K562 (cell line): Measurements from ENCODE around the gene DLG4. TPM values are rescaled to one million over a fixed set of nuclear protein-coding genes. Genes with fewer than 3 reads are reported as not detected.

Experiments
- ATAC-seq: fragments of 200-7000 bp; cut with Tn5 transposase; 3 replicates; pipeline ENCODE4 v1.9.1; 2020; ENCODE audit warnings: moderate library complexity
- BruUV-seq: library from RNA; stranded (reverse); fragments of 400-500 nt; replicated peaks from 2 replicates; lab custom pipeline; 2021; lab: Mats Ljungman, UMichigan
- CTCF ChIA-PET: fragments of 300-600 bp; formaldehyde crosslinking; extraction: SDS; loops from one replicate; lab custom pipeline; 2021; ENCODE audit warnings: low intra/inter-chr PET ratio; lab: Yijun Ruan, JAX
- POLR2A ChIA-PET: fragments of 300-600, 350-650 bp; sonication (Branson Sonifier 250); formaldehyde crosslinking; extraction: SDS; loops from one replicate; lab custom pipeline; 2021; ENCODE audit warnings: antibody characterized with exemption, inconsistent platforms; lab: Yijun Ruan, JAX
- DNase-seq, 4 experiments: peaks; one replicate each; pipeline versions ENCODE4 v3.0.0 to v3.0.0-alpha.2; 2011 to 2018; ENCODE audit warnings: low spot score in 3 of 4, mixed read lengths in 3 of 4; ENCODE audit errors: extremely low read depth in 1 of 4
- FAIRE-seq: peaks from 2 replicates; lab custom pipeline; 2011; peaks lifted over from hg19 to GRCh38; lab: Jason Lieb, UNC
- H2AFZ ChIP-seq: 2 replicates; pipeline ENCODE4 v1.6.0; 2011; ENCODE audit warnings: low read depth, low read length, control low read depth, inconsistent platforms
- H3K27ac ChIP-seq: fragments of 200-600 bp; 3 replicates; pipeline ENCODE4 v1.8.0; 2011; ENCODE audit warnings: low read depth, mild to moderate bottlenecking, control low read depth, inconsistent platforms, low read length, moderate library complexity, mixed read lengths; ENCODE audit errors: extremely low read depth
- H3K27me3 ChIP-seq, 2 experiments: fragments of 300-600 bp in 1 of 2; 2 replicates in 1 of 2; 3 replicates in 1 of 2; pipeline versions ENCODE4 v1.6.0 to v1.8.0; 2011; ENCODE audit warnings: inconsistent platforms in 2 of 2, low read length in 2 of 2, mild to moderate bottlenecking in 1 of 2, mixed read lengths in 1 of 2, moderate library complexity in 1 of 2; ENCODE audit not compliant: control insufficient read depth in 2 of 2, insufficient read depth in 2 of 2
- H3K36me3 ChIP-seq: fragments of 300-600 bp; 3 replicates; pipeline ENCODE4 v1.8.0; 2011; ENCODE audit warnings: mild to moderate bottlenecking, low read length, inconsistent platforms; ENCODE audit not compliant: control insufficient read depth, insufficient read depth
- H3K4me1 ChIP-seq, 2 experiments: fragments of 200-600 bp in 1 of 2; replicated peaks in 1 of 2; 2 replicates in 1 of 2; 3 replicates in 1 of 2; pipeline versions ENCODE4 v1.5.1 to v1.8.0; 2011; ENCODE audit warnings: inconsistent platforms in 2 of 2, low read length in 2 of 2, mild to moderate bottlenecking in 1 of 2, mixed read lengths in 1 of 2, moderate library complexity in 1 of 2; ENCODE audit not compliant: control insufficient read depth in 2 of 2, insufficient read depth in 2 of 2
- H3K4me2 ChIP-seq: 2 replicates; pipeline ENCODE4 v1.6.1; 2011; ENCODE audit warnings: low read length, control low read depth, inconsistent platforms, mixed read lengths; ENCODE audit not compliant: insufficient read depth
- H3K4me3 ChIP-seq: fragments of 200-600 bp; sonication (generic), shearing (Covaris generic); 2 replicates; pipeline ENCODE4 v1.5.1; 2016; ENCODE audit warnings: control low read depth, inconsistent platforms
- H3K79me2 ChIP-seq: fragments of 200-600 bp; 3 replicates; pipeline ENCODE4 v1.8.0; 2011; ENCODE audit warnings: low read length, inconsistent platforms; ENCODE audit not compliant: control insufficient read depth, insufficient read depth
- H3K9ac ChIP-seq, 2 experiments: 2 replicates each; pipeline versions ENCODE4 v1.6.0 to v1.6.1; 2011; ENCODE audit warnings: low read depth in 2 of 2, low read length in 2 of 2, control low read depth in 1 of 2, inconsistent platforms in 1 of 2, mild to moderate bottlenecking in 1 of 2, mixed read lengths in 1 of 2; ENCODE audit not compliant: insufficient read depth in 1 of 2
- H3K9me1 ChIP-seq: one replicate; pipeline ENCODE4 v1.6.0; 2011; ENCODE audit warnings: inconsistent platforms, mild to moderate bottlenecking, low read length, moderate library complexity; ENCODE audit not compliant: control insufficient read depth, insufficient read depth
- H3K9me3 ChIP-seq: replicated peaks from 2 replicates; pipeline ENCODE4 v1.5.1; 2011; ENCODE audit warnings: low read depth, low read length, inconsistent platforms; ENCODE audit not compliant: control insufficient read depth, insufficient read depth
- H4K20me1 ChIP-seq: replicated peaks from 2 replicates; pipeline ENCODE4 v1.6.1; 2011; ENCODE audit warnings: low read length, inconsistent platforms, mixed read lengths; ENCODE audit not compliant: control insufficient read depth, insufficient read depth
- KDM1A ChIP-seq, 2 experiments: fragments of 450-650 bp; IDR thresholded peaks; 2 replicates each; pipeline ENCODE4 v1.6.1; 2016; ENCODE audit warnings: mild to moderate bottlenecking in 2 of 2
- ZBTB7A ChIP-seq: IDR thresholded peaks from 2 replicates; pipeline ENCODE4 v1.6.1; 2011; ENCODE audit warnings: low read depth, mild to moderate bottlenecking, low read length, moderate library complexity, borderline replicate concordance; ENCODE audit not compliant: control insufficient read depth
- WGBS: fragments of 100-300 bp; shearing (Covaris generic); methylation state at CpG from one replicate; pipeline ENCODE4 v1.1.6; 2016; ENCODE audit warnings: low coverage, mixed read lengths; ENCODE audit not compliant: insufficient coverage; ENCODE audit errors: missing lambda C conversion rate; 5-methylcytosine and 5-hydroxymethylcytosine counted together
- in situ Hi-C: fragments of 300-500 bp; cut with MboI; formaldehyde crosslinking; loops from 4 replicates; pipeline ENCODE4 v1.15.0; 2018; ENCODE audit warnings: inconsistent platforms, mixed read lengths
- intact Hi-C: fragments of 100-400 bp; cut with micrococcal nuclease; formaldehyde crosslinking; loops from 2 replicates; pipeline ENCODE4 v1.14.2; 2022
- polyA plus RNA-seq, 8 experiments: library from polyadenylated mRNA; depleted of rRNA in 4 of 8; stranded (reverse) in 5 of 8; unstranded in 3 of 8; fragments of >200 nt; fragmentation: Nextera tagmentation in 2 of 8; fragmentation: Illumina TruSeq in 1 of 8; extraction: Ambion mirVana in 2 of 8; extraction: Trizol in 1 of 8; gene quantifications; 2 replicates each; pipeline versions ENCODE4 v1.2.1 to v1.2.3, GENCODE V29; 2011 to 2014; ENCODE audit warnings: inconsistent platforms in 1 of 8, missing spikeins in 1 of 8
- total RNA-seq, 7 experiments: library from RNA; depleted of rRNA in 6 of 7; stranded (reverse); fragments of >200 nt in 6 of 7; fragmentation: Illumina TruSeq in 2 of 7; extraction: Trizol in 2 of 7; gene quantifications; 2 replicates each; pipeline versions ENCODE4 v1.2.1 to v1.2.3, GENCODE V29; 2011 to 2021; ENCODE audit warnings: low replicate concordance in 1 of 7

Gene DLG4
- total and polyA plus RNA-seq, 9 of the 15 experiments (the other 6 are each of a cell fraction or from before 2014, with no cell fraction given) = 0.03 to 12.0 (median 4.1) TPM

DNA sequence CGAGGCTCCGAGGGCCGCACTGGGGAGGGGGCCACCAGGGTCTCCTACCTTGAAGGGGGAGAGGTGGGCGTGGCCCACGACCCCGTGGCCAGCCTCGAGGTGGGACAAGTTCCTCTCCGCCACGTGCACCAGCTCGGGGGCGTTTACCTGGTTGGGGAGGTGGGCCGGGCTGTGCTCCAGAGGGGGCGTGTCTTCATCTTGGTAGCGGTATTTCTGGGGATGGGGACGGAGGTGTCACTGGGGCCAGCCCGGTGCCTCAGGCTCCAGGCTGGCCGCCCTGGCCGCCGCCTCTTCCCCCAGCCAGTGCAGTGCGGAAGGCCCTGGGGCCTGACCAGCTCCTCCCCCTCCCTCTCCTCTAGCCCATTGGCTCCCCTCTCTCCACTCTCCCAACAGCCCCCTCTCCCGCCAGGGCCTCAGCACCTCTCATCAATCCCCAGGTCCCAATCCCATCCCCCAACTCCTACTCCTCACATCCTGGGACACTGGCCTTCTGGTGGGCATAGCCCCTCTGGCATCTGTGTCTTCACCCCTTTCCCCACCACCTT is 11.5 kb downstream of the DLG4 start:
- FAIRE-seq (no peak), ATAC-seq (no peak), DNase-seq (no peak)
- no peaks in the 10 kb centered on the region for H3K27me3 ChIP-seq
- H4K20me1 ChIP-seq = peaks cover 3% of the 10 kb centered on the region; the same call in 1 of the 2 replicates
- WGBS = 39% methylated on average over 6 of the region's 21 CpGs
- ChIA-PET POLR2A (interaction anchor here (1.0 to 1.1 kb wide), 2 partner anchors 12 to 13 kb away, joined by 3 read pairs; partner anchors contain the start of genes ACADVL and DLG4), CTCF (no interaction called here)
- no peak overlapping the region for H3K4me2 ChIP-seq
- H3K4me1 ChIP-seq = peaks cover 7 to 38% of the 10 kb centered on the region in 2 experiments; a peak in 4 of 5 replicates
- H3K4me3 ChIP-seq = no peak overlapping the region
- no peak overlapping the region for H3K9ac ChIP-seq
- in situ Hi-C loops = no loop called here
- no TSS peak for BruUV-seq
- intact Hi-C loops = no loop called here
- H3K9me1 ChIP-seq = no peaks in the 10 kb centered on the region
- peaks cover 7% of the 10 kb centered on the region; the same call in 2 of the 3 replicates for H3K79me2 ChIP-seq
- H2AFZ ChIP-seq = no peak overlapping the region
- H3K9me3 ChIP-seq = no peaks in the 10 kb centered on the region
- peaks cover 8% of the 10 kb centered on the region; the same call in 1 of the 3 replicates for H3K36me3 ChIP-seq
- H3K27ac ChIP-seq = no peak overlapping the region
- no peak for TF ChIP-seq KDM1A (IDR thresholded peaks at IDR 0.05)
- TF ChIP-seq ZBTB7A = peak; percentile 28; the same call in 1 of the 2 replicates
- TF ChIP-seq, all 486 proteins: peak for 1
